Transverse colon (tissue), 3 donors: Measurements from ENCODE around the gene ZFP92.

Experiments
- CTCF ChIP-seq, 5 experiments: fragments of 200-600 bp in 3 of 5; fragments of 450-650 bp in 2 of 5; sonication (generic) in 3 of 5; IDR thresholded peaks; 1 replicate in 2 of 5; 2 replicates in 3 of 5; pipeline ENCODE4 v1.5.1; 2016 to 2017; ENCODE audit warnings: antibody characterized with exemption in 5 of 5, inconsistent platforms in 3 of 5, mild to moderate bottlenecking in 2 of 5, moderate library complexity in 1 of 5
- POLR2A ChIP-seq: fragments of 450-650 bp; IDR thresholded peaks from one replicate; pipeline ENCODE4 v1.6.1; 2016; ENCODE audit warnings: antibody characterized with exemption, mild to moderate bottlenecking, moderate library complexity

- TF ChIP-seq CTCF (IDR thresholded peaks at IDR 0.05) (no peak), POLR2A (no peak)
Observed at GRCh38 chrX:153458476-153458875, 47.2 kb downstream of the ZFP92 start.
